IPS-18c (cell line): ENCODE measurements around the gene ZNHIT6.
"Not testable (repeated sequence)": the region's sequence is repeated elsewhere in the genome, so short reads cannot be mapped to it uniquely, and the experiment has no call there.

Experiments used
- H3K4me3 ChIP-seq: 2 replicates; pipeline ENCODE4 v1.7.0; 2013; ENCODE audit warnings: low read depth, mild to moderate bottlenecking, low read length, moderate library complexity; ENCODE audit not compliant: insufficient read depth
- H3K9me3 ChIP-seq: one replicate; pipeline ENCODE4 v1.6.1; 2013; ENCODE audit warnings: mild to moderate bottlenecking, low read length, moderate library complexity; ENCODE audit not compliant: control insufficient read depth, insufficient read depth

ZNHIT6 gene, protein sequence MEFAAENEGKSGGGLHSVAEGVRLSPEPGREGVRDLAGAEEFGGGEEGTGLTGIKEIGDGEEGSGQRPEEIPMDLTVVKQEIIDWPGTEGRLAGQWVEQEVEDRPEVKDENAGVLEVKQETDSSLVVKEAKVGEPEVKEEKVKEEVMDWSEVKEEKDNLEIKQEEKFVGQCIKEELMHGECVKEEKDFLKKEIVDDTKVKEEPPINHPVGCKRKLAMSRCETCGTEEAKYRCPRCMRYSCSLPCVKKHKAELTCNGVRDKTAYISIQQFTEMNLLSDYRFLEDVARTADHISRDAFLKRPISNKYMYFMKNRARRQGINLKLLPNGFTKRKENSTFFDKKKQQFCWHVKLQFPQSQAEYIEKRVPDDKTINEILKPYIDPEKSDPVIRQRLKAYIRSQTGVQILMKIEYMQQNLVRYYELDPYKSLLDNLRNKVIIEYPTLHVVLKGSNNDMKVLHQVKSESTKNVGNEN

GRCh38 chr1:85707990-85708828 lies at the start of gene ZNHIT6:
Gene ZNHIT6 (minus strand): TSS chr1:85708433. CDS start chr1:85708284, 149 bp downstream.
- no peaks in the 10 kb centered on the region for H3K9me3 ChIP-seq
- H3K4me3 ChIP-seq, result peak within 1 kb of the TSS; percentile 80

DNA sequence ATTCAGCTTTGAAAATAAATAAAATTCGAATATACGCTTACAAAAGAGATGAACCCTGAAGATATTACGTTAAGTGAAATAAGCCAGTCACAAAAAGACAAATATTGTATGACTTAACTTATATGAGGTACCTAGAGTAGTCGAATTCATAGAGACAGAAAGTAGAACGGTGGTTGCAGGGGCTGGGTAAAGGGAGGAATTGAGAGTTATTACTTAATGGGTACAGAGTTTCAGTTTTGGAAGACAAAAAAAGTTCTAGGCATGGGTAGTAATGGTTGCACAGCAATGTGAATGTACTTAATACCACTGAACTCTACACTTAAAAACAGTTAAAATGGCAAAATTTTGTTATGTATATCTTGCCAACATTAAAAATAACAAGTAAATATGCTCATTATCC lies 48.6 kb upstream of the ZNHIT6 start:
- Histone ChIP-seq H3K4me3 (no peak overlapping the region), H3K9me3 (no peaks in the 10 kb centered on the region)

GRCh38 chr1:85748120-85748519 lies 39.9 kb upstream of the ZNHIT6 start:
- no peak overlapping the region for H3K4me3 ChIP-seq
- H3K9me3 ChIP-seq, result no peaks in the 10 kb centered on the region

DNA sequence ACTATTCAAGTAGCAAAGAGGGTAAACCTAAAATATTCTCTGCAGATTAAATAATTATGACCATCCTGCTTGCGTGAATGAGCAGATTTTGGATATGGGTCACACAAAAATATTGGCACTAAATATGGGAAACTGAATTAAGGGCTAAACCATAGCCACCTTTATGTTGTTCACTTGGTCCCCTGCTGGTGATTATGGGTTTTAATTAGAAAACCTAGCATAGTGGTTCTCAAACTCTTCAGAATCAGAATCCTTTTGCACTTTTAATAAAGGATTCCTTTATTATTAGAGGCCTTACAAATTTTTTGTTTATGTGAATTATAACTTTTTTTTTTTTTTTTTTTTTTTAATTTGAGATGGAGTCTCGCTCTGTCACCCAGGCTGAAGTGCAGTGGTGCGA lies 38.5 kb upstream of the ZNHIT6 start:
- peaks cover 2% of the 10 kb centered on the region for H3K9me3 ChIP-seq
- H3K4me3 ChIP-seq, result no peak overlapping the region

DNA sequence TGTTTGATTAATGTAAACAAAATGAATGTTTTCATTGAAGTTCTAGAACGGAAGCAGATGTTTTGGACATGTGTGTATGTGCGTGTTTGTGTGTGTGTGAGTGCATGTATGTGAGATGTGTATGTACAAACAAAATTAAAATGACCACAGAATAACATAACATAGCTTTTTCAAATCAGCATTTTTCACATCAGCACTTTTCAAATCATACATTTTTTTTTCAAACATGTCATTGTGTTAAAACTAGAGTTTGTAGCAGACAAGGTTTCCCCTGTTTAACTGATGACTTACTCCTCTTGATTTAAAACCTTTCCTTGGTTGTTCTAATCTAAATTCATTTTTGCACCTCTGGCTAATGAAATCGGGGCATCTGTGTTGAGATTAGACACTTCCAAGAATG lies 35.6 kb upstream of the ZNHIT6 start:
- H3K9me3 ChIP-seq, result peaks cover 2% of the 10 kb centered on the region
- H3K4me3 ChIP-seq, result no peak overlapping the region

GRCh38 chr1:85734931-85735330 lies 26.7 kb upstream of the ZNHIT6 start:
- Histone ChIP-seq H3K4me3 (no peak overlapping the region), H3K9me3 (no peaks in the 10 kb centered on the region)

DNA sequence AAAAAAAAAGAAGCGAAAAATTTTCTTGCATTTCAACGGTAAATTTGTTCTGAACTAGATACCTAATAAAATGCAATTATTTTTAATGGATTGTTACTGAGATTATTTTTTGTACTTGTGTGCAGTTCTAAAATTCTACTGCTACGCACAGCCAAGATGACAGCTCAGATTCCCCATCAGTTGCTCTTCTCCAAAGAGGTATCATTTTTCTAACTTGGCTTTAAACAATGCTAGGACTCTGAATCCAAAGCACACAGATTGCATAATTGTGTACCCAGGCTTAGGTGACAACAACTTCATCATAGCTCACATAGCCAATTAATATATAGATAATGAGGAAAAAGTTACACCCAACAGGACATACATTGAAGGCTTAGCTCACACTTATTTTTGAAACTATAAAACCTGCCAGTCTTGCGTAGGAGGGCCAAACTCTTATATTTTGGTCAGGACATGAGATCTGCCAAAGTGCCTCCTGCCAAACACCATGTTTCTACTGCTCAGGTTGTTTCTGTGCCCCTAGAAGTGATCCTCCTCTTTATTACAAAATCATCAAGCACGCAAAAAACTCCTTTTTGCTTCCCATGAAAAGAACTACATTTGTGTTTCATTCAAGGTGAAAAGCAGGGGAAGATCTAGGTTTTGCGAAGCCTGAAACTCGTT lies 10.6 kb upstream of the ZNHIT6 start:
- peaks cover 2% of the 10 kb centered on the region for H3K9me3 ChIP-seq
- H3K4me3 ChIP-seq, result no peak overlapping the region

GRCh38 chr1:85714418-85715114 lies 6.3 kb upstream of the ZNHIT6 start:
- not testable (repeated sequence) for H3K9me3 ChIP-seq, H3K4me3 ChIP-seq

- H3K9me3 ChIP-seq, result peaks cover 2% of the 10 kb centered on the region
These were observed 595 bp upstream of the ZNHIT6 start for GRCh38 chr1:85708829-85709227.

GRCh38 chr1:85707267-85707989 lies 805 bp downstream of the ZNHIT6 start:
- H3K9me3 ChIP-seq, result no peaks in the 10 kb centered on the region
- peak overlapping the region; percentile 80 for H3K4me3 ChIP-seq

More at GRCh38 chr1:85708829-85709227, 595 bp upstream of the ZNHIT6 start:
- H3K4me3 ChIP-seq, result peak overlapping the region; percentile 51

- Histone ChIP-seq H3K4me3 (no peak overlapping the region), H3K9me3 (no peaks in the 10 kb centered on the region)
These were observed 2.3 kb downstream of the ZNHIT6 start for GRCh38 chr1:85705940-85706339.

- Histone ChIP-seq H3K9me3 (no peaks in the 10 kb centered on the region), H3K4me3 (no peak overlapping the region)
These were observed 7.8 kb downstream of the ZNHIT6 start for GRCh38 chr1:85700422-85700821.

- Histone ChIP-seq H3K4me3 (no peak overlapping the region), H3K9me3 (no peaks in the 10 kb centered on the region)
These were observed 10.3 kb downstream of the ZNHIT6 start for GRCh38 chr1:85697895-85698294.

- no peak overlapping the region for H3K4me3 ChIP-seq
- no peaks in the 10 kb centered on the region for H3K9me3 ChIP-seq
These were observed 15.4 kb downstream of the ZNHIT6 start for GRCh38 chr1:85692730-85693314.

DNA sequence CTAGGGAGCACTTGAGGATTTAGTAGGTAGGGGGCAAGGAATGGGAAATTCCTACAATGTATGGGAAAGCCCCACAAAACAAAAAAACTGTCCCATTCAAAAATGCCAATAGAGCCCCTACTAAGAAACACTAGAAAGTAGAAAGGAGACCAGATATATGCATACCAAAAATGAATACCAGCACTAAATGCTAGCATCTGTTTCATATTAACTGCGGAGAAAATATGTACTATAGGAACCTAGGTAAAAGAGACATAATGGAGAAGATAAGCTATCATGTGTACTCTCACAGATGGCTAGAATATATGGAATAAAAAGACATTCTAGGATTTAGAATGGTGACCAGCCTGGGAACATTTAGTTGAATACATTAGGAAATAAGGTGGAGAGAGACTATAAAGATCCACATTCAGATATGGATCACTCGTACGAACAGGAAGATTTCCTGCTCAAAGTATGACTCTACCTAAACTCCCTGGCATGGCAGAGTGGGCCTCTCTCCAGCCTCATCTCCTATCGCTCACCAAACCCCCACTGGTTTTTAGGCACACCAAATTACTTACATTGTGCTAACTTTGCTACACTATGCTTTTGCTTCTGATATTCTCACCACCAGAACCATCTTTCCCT lies 18.3 kb downstream of the ZNHIT6 start:
- Histone ChIP-seq H3K4me3 (no peak overlapping the region), H3K9me3 (no peaks in the 10 kb centered on the region)
